Activated T-cell treated with anti-CD3 and anti-CD28 coated beads, Interleukin-2, amount 50 U/mL, for 24 hours (primary cell): ENCODE data around the gene KCNK5.

ENCODE experiments used
- DNase-seq: peaks from one replicate; pipeline ENCODE4 v3.0.0-alpha.2; 2020
- H3K27ac Mint-ChIP-seq: 2 replicates; pipeline ENCODE4 v1.8.0; 2020; ENCODE audit warnings: mild to moderate bottlenecking, mixed read lengths
- H3K27me3 Mint-ChIP-seq: 2 replicates; pipeline ENCODE4 v1.8.0; 2020; ENCODE audit warnings: mixed read lengths
- H3K36me3 Mint-ChIP-seq: 2 replicates; pipeline ENCODE4 v1.8.0; 2020; ENCODE audit warnings: low read depth, mixed read lengths
- H3K4me1 Mint-ChIP-seq: 2 replicates; pipeline ENCODE4 v1.8.0; 2020; ENCODE audit warnings: low read depth, mixed read lengths
- H3K4me3 Mint-ChIP-seq: 2 replicates; pipeline ENCODE4 v1.8.0; 2020; ENCODE audit warnings: mild to moderate bottlenecking, moderate library complexity, mixed read lengths
- H3K9me3 Mint-ChIP-seq: 2 replicates; pipeline ENCODE4 v1.8.0; 2020; ENCODE audit warnings: mixed read lengths

The KCNK5 gene

DNA sequence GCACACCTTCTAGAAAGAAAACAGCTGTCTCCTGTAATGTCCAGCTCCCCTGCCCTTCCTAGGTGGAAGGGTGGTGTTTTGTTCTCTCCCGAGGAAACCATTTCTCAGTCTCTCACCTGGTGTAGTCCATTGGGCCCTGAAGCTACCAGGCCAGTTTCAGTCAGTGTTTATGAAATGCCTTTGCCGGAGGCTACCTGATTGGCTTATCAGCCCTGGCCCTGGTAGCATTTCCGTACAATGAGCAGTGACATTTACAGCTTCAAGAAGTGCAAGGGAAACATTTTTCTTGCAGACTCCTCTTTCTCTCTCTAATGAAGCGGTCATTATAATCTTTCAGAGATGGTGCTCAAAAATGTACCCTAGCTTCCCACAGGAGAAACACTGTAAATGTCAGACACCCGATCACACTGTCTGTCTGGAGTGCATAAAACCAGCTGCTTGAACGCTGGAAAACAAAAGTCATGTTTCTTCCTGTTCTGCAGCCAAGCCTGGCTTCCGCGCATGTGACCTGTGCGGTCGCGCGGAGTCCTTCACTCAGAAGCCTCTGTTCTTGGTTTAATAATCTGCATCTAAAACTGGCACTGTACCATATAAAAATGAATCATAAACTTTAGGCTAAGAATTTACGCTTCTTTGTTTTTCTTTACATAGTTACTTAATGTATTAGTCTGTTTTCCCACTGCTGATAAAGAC, 85.9 kb downstream of the KCNK5 start:
- Mint-ChIP-seq H3K27me3 (peaks cover 42% of the 10 kb centered on the region), H3K4me1 (peaks cover 14% of the 10 kb centered on the region), H3K9me3 (peaks cover 14% of the 10 kb centered on the region), H3K27ac (peak overlapping the region; percentile 76), H3K4me3 (no peak overlapping the region), H3K36me3 (peaks cover 7% of the 10 kb centered on the region)
- no peak for DNase-seq

DNA sequence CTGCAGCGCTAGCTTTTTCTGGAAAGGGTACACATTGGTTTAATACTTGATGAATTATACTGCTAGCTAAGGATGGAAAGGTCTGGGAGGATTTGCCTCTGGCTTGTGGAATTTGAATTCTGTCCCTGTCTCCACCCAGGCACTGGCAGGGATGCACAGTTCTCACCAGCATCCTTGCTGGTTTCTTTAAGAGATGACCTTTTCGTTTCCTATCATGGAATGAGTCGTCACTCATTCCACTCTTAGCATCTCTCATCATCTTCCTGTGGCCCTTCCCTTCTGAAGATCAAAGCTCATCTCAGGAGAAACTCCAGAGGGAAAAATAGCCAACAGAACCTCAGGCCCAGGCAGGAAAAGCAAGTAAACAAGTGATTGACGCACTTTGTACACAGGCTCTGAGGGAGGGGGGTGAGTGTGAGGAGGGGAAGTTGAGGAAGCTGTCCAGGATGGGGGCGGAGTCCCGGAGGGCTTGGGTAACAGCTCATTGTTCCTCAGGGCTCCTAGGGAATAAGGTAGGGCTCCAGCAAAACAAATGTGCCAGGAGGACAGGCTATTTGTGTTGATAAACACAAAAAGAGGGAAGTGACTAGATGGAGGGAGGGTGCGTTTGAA, 88.6 kb downstream of the KCNK5 start:
- Mint-ChIP-seq H3K4me3 (no peak overlapping the region), H3K27ac (no peak overlapping the region), H3K9me3 (peaks cover 22% of the 10 kb centered on the region), H3K27me3 (peaks cover 28% of the 10 kb centered on the region), H3K36me3 (peaks cover 7% of the 10 kb centered on the region), H3K4me1 (peaks cover 14% of the 10 kb centered on the region)
- no peak for DNase-seq
